Glutamatergic neuron (in vitro differentiated cells): ENCODE results near the gene NFAT5. TPM values are rescaled to one million over a fixed set of nuclear protein-coding genes. Genes with fewer than 3 reads are reported as not detected.

Experiments
- DNase-seq: peaks from one replicate; pipeline ENCODE4 v3.0.0; 2022
- H3K27ac Mint-ChIP-seq: one replicate; pipeline ENCODE4 v1.8.0; 2020; ENCODE audit warnings: mild to moderate bottlenecking, mixed read lengths, inconsistent platforms; ENCODE audit not compliant: unreplicated experiment
- H3K27me3 Mint-ChIP-seq: one replicate; pipeline ENCODE4 v1.8.0; 2020; ENCODE audit warnings: mild to moderate bottlenecking, moderate library complexity, mixed read lengths, inconsistent platforms; ENCODE audit not compliant: unreplicated experiment
- H3K36me3 Mint-ChIP-seq: one replicate; pipeline ENCODE4 v1.8.0; 2020; ENCODE audit warnings: mild to moderate bottlenecking, mixed read lengths, inconsistent platforms; ENCODE audit not compliant: unreplicated experiment
- H3K4me1 Mint-ChIP-seq: one replicate; pipeline ENCODE4 v1.8.0; 2020; ENCODE audit warnings: mild to moderate bottlenecking, low read depth, mixed read lengths, inconsistent platforms; ENCODE audit not compliant: unreplicated experiment
- H3K4me3 Mint-ChIP-seq: one replicate; pipeline ENCODE4 v1.8.0; 2020; ENCODE audit warnings: mild to moderate bottlenecking, mixed read lengths, inconsistent platforms; ENCODE audit not compliant: unreplicated experiment
- H3K9me3 Mint-ChIP-seq: one replicate; pipeline ENCODE4 v1.8.0; 2020; ENCODE audit warnings: mild to moderate bottlenecking, moderate library complexity, mixed read lengths, inconsistent platforms; ENCODE audit not compliant: unreplicated experiment
- total RNA-seq: library from RNA; stranded (reverse); fragmentation: NEBNext Ultra II Directional; extraction: Animal tissue kit (Norgen Biotek cat#: 25700); gene quantifications from one replicate; pipeline ENCODE4 v1.2.1, GENCODE V29; 2021; ENCODE audit not compliant: unreplicated experiment
- TF ChIP-seq, protein P1 (sequence below): fragments of 200-600 bp; sonication (generic); IDR thresholded peaks from one replicate; pipeline ENCODE4 v1.5.0; 2021; ENCODE audit not compliant: partially characterized antibody, unreplicated experiment

NFAT5 gene
- total RNA-seq, 1 donor from 2014 or later: 26.3 TPM

DNA sequence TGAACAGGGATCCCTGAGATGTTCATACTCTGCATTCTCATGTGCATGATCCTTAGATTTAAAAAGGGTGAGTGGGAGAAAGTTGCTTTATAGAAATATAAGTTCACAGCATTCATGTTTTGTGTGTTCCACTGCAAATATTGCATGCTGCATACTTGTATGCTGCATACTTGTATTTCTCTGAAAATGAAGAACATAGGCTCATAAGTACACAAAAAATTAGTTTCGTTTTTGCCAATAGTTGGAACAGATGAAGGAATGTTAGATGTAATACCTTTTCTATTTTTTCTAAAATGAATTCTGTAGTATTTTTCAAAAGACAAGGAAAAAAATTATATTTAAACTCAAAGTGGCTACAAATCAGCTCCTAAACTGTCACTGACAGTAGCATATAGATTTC is 79.0 kb downstream of the NFAT5 start:
- TF ChIP-seq, protein P1, sequence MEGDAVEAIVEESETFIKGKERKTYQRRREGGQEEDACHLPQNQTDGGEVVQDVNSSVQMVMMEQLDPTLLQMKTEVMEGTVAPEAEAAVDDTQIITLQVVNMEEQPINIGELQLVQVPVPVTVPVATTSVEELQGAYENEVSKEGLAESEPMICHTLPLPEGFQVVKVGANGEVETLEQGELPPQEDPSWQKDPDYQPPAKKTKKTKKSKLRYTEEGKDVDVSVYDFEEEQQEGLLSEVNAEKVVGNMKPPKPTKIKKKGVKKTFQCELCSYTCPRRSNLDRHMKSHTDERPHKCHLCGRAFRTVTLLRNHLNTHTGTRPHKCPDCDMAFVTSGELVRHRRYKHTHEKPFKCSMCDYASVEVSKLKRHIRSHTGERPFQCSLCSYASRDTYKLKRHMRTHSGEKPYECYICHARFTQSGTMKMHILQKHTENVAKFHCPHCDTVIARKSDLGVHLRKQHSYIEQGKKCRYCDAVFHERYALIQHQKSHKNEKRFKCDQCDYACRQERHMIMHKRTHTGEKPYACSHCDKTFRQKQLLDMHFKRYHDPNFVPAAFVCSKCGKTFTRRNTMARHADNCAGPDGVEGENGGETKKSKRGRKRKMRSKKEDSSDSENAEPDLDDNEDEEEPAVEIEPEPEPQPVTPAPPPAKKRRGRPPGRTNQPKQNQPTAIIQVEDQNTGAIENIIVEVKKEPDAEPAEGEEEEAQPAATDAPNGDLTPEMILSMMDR: no peak
- DNase-seq: no peak
- Mint-ChIP-seq H3K27me3 (no peaks in the 10 kb centered on the region), H3K4me1 (no peaks in the 10 kb centered on the region), H3K9me3 (no peaks in the 10 kb centered on the region), H3K36me3 (no peaks in the 10 kb centered on the region), H3K27ac (no peak overlapping the region), H3K4me3 (no peak overlapping the region)

DNA sequence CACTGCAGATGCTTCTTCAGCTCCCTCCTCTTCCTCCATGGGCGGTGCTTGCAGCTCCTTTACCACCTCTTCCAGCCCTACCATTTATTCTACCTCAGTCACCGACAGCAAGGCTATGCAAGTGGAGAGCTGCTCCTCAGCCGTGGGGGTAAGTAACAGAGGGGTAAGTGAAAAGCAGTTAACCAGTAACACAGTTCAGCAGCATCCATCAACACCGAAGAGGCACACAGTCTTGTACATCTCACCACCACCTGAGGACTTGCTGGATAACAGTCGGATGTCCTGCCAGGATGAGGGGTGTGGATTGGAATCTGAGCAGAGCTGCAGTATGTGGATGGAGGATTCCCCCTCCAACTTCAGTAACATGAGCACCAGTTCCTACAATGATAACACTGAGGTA is 81.3 kb downstream of the NFAT5 start:
- Mint-ChIP-seq H3K27ac (no peak overlapping the region), H3K4me1 (no peaks in the 10 kb centered on the region)
- no peak for DNase-seq

DNA sequence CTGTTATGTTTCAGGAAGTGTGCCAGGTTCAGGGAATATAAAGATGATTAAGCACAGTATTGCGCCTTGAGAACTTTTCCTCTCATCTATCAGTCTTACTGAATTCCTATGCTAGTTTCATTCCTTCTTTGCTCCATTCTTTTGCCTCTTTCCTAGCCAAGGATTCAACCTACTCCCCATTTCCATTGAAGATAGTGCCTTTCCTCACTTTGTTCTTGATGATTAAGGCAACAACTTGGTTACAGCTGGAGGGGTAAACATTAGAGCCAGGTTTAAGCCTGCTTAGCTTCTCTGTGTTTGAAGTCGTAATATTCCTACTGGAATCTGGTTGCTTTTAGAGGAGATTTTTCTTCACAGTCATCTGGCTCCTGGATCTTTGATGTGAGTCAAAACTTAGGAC is 85.5 kb downstream of the NFAT5 start:
- H3K27ac Mint-ChIP-seq: no peak overlapping the region
- H3K4me3 Mint-ChIP-seq: no peak overlapping the region
- TF ChIP-seq, protein P1: no peak
- H3K4me1 Mint-ChIP-seq: no peaks in the 10 kb centered on the region
- no peaks in the 10 kb centered on the region for H3K9me3 Mint-ChIP-seq
- no peak for DNase-seq
- no peaks in the 10 kb centered on the region for H3K36me3 Mint-ChIP-seq
- no peaks in the 10 kb centered on the region for H3K27me3 Mint-ChIP-seq

More for the DNA sequence above, 81.3 kb downstream of the NFAT5 start:
- no peak overlapping the region for H3K4me3 Mint-ChIP-seq
- H3K9me3 Mint-ChIP-seq: no peaks in the 10 kb centered on the region
- no peaks in the 10 kb centered on the region for H3K36me3 Mint-ChIP-seq
- no peaks in the 10 kb centered on the region for H3K27me3 Mint-ChIP-seq
- TF ChIP-seq, protein P1: no peak

DNA sequence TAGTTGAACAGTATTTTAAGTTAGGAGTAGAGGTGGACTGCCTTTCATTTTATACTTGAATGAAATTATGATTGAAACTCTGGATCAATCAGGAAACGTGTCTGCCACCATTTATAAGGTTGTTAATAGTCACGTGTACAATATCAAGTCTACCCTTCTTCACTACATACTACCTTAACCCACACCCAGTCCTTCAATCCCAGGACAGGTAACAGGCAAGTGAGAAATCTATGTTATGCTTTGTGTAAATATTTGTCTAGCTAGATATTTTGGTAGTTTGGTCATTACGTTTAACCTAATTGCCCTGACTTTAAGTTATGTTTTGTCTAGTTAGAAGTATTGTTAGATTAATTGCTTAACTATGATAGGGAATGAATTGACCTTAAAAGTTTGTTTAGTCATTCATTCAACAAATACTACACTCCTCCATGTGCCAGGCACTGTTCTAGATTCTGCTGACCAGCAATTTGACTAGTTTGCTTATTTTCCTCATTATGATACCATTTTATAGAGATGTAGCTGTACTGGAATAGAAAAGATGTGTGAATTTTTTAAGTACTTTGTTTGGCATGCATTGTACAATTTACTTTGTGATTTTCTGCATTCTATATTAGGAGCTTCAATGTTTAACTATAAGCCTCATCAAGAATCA is 88.6 kb downstream of the NFAT5 start:
- Mint-ChIP-seq H3K27ac (no peak overlapping the region), H3K4me3 (no peak overlapping the region), H3K9me3 (peaks cover 2% of the 10 kb centered on the region), H3K36me3 (no peaks in the 10 kb centered on the region), H3K4me1 (no peaks in the 10 kb centered on the region), H3K27me3 (no peaks in the 10 kb centered on the region)
- no peak for DNase-seq
- TF ChIP-seq, protein P1: no peak

DNA sequence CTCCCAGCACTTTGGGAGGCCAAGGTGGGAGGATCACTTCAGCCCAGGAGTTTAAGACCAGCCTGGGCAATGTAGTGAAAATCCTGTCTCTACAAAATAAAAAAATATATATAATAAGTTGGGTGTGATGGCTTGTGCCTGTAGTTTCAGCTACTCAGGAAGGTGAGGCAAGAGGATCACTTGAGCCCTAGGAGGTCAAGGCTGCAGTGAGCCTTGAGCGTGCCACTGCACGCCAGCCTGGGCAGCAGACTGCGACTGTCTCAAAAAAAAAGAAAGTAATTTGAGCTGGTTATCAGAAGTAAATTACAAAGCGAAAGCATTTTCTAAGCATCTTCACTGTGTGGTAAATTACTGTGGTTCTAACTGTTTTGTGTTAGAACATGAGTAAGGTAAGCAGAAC is 94.4 kb downstream of the NFAT5 start:
- no peaks in the 10 kb centered on the region for H3K36me3 Mint-ChIP-seq
- no peaks in the 10 kb centered on the region for H3K27me3 Mint-ChIP-seq
- no peak for DNase-seq
- no peak overlapping the region for H3K27ac Mint-ChIP-seq
- H3K4me1 Mint-ChIP-seq: no peaks in the 10 kb centered on the region
- peaks cover 2% of the 10 kb centered on the region for H3K9me3 Mint-ChIP-seq
- TF ChIP-seq, protein P1: no peak
- H3K4me3 Mint-ChIP-seq: no peak overlapping the region
